Ishikawa (cell line): Measurements from ENCODE around the gene PTPRA.
A peak's percentile ranks its signal among the peaks of the same experiment; 100 is the strongest.

Experiments
- CEBPB ChIP-seq: IDR thresholded peaks from 2 replicates; pipeline ENCODE4 v1.6.1; 2012
- CREB1 ChIP-seq: IDR thresholded peaks from 2 replicates; pipeline ENCODE4 v1.6.1; 2012; ENCODE audit warnings: low read depth
- EGR1 ChIP-seq: IDR thresholded peaks from 2 replicates; pipeline ENCODE4 v1.6.1; 2012
- EP300 ChIP-seq: IDR thresholded peaks from 2 replicates; pipeline ENCODE4 v1.6.1; 2012; ENCODE audit warnings: borderline replicate concordance
- FOXM1 ChIP-seq: IDR thresholded peaks from 2 replicates; pipeline ENCODE4 v1.6.1; 2012; ENCODE audit warnings: low read depth, borderline replicate concordance
- MAX ChIP-seq: IDR thresholded peaks from 2 replicates; pipeline ENCODE4 v1.6.1; 2012
- NFIC ChIP-seq: IDR thresholded peaks from 2 replicates; pipeline ENCODE4 v1.6.1; 2012
- RAD21 ChIP-seq: IDR thresholded peaks from 2 replicates; pipeline ENCODE4 v1.6.1; 2012; ENCODE audit warnings: low read depth
- REST ChIP-seq: IDR thresholded peaks from 2 replicates; pipeline ENCODE4 v1.6.1; 2012; ENCODE audit warnings: low read depth, mild to moderate bottlenecking
- TAF1 ChIP-seq: IDR thresholded peaks from 2 replicates; pipeline ENCODE4 v1.6.1; 2012; ENCODE audit warnings: low read depth, mild to moderate bottlenecking
- TCF12 ChIP-seq: IDR thresholded peaks from 2 replicates; pipeline ENCODE4 v1.6.1; 2012; ENCODE audit warnings: low read depth
- TEAD4 ChIP-seq: IDR thresholded peaks from 2 replicates; pipeline ENCODE4 v1.6.1; 2012
- USF1 ChIP-seq: IDR thresholded peaks from 2 replicates; pipeline ENCODE4 v1.6.1; 2012
- YY1 ChIP-seq: IDR thresholded peaks from 2 replicates; pipeline ENCODE4 v1.6.1; 2012; ENCODE audit warnings: low read depth
- ZBTB7A ChIP-seq: IDR thresholded peaks from 2 replicates; pipeline ENCODE4 v1.6.1; 2012; ENCODE audit warnings: low read depth

Gene PTPRA

GRCh38 chr20:2873010-2873746, at the start of gene PTPRA:
Gene PTPRA, plus strand, starts transcription at chr20:2873481. Its CDS starts 90,797 bp downstream, at chr20:2964278.
- TF ChIP-seq TAF1 (peak; percentile 86), CEBPB (no peak), RAD21 (no peak), ZBTB7A (peak; percentile 39; the same call in 1 of the 2 replicates), TCF12 (peak; percentile 33; the same call in 1 of the 2 replicates), YY1 (peak; percentile 60), TEAD4 (no peak), REST (no peak), MAX (peak; percentile 23)

- no peak for TF ChIP-seq YY1
- TF ChIP-seq TCF12: no peak
- no peak for TF ChIP-seq ZBTB7A
Measured at GRCh38 chr20:2825761-2826160, 47.5 kb upstream of the PTPRA start.

- no peak for TF ChIP-seq USF1
- no peak for TF ChIP-seq CEBPB
- TF ChIP-seq EP300: no peak
Measured at GRCh38 chr20:2826655-2827054, 46.6 kb upstream of the PTPRA start.

GRCh38 chr20:2829376-2829775, 43.9 kb upstream of the PTPRA start:
- no peak for TF ChIP-seq MAX
- no peak for TF ChIP-seq RAD21
- no peak for TF ChIP-seq TEAD4
- TF ChIP-seq NFIC: no peak
- no peak for TF ChIP-seq CREB1
- no peak for TF ChIP-seq FOXM1
- no peak for TF ChIP-seq EGR1
- TF ChIP-seq YY1: no peak
- no peak for TF ChIP-seq TCF12
- TF ChIP-seq USF1: no peak
- TF ChIP-seq ZBTB7A: no peak

GRCh38 chr20:2833761-2834160, 39.5 kb upstream of the PTPRA start:
- no peak for TF ChIP-seq TEAD4
- no peak for TF ChIP-seq CEBPB
- no peak for TF ChIP-seq USF1
- no peak for TF ChIP-seq REST
- no peak for TF ChIP-seq CREB1
- TF ChIP-seq YY1: no peak
- no peak for TF ChIP-seq FOXM1
- TF ChIP-seq EGR1: no peak
- no peak for TF ChIP-seq TCF12

- no peak for TF ChIP-seq CREB1
- no peak for TF ChIP-seq MAX
- TF ChIP-seq CEBPB: no peak
- TF ChIP-seq NFIC: no peak
- TF ChIP-seq YY1: no peak
- TF ChIP-seq ZBTB7A: no peak
- no peak for TF ChIP-seq TEAD4
- TF ChIP-seq FOXM1: no peak
- no peak for TF ChIP-seq EGR1
- no peak for TF ChIP-seq REST
- TF ChIP-seq RAD21: no peak
- no peak for TF ChIP-seq TCF12
- TF ChIP-seq TAF1: no peak
- TF ChIP-seq EP300: no peak
- TF ChIP-seq USF1: no peak
Measured at GRCh38 chr20:2834401-2835110, 38.7 kb upstream of the PTPRA start.
